NT2/D1 (cell line): ENCODE measurements around the gene NCOR1.

Experiments
- SUZ12 ChIP-seq: IDR thresholded peaks from 2 replicates; pipeline ENCODE4 v1.6.1; 2011; ENCODE audit not compliant: insufficient read length, insufficient read depth; ENCODE audit errors: extremely low read depth
- YY1 ChIP-seq: IDR thresholded peaks from 2 replicates; pipeline ENCODE4 v1.6.1; 2011; ENCODE audit not compliant: insufficient read length, insufficient read depth
- ZNF274 ChIP-seq: IDR thresholded peaks from 2 replicates; pipeline ENCODE4 v1.6.1; 2011; ENCODE audit warnings: mild to moderate bottlenecking, low read depth, low read length

GRCh38 chr17:16211590-16211989 lies 3.7 kb downstream of the NCOR1 start:
- TF ChIP-seq ZNF274: no peak
- TF ChIP-seq SUZ12: no peak
- TF ChIP-seq YY1: no peak
